HEK293T (cell line): ENCODE data around the gene ZYG11B.

Experiments used
- CTCF ChIA-PET: fragments of 350-600 bp; formaldehyde crosslinking; extraction: SDS; loops from one replicate; lab custom pipeline; 2021; ENCODE audit warnings: antibody characterized with exemption, inconsistent platforms; lab: Yijun Ruan, JAX
- POLR2A ChIA-PET: fragments of 350-600 bp; formaldehyde crosslinking; extraction: SDS; loops from one replicate; lab custom pipeline; 2020; ENCODE audit warnings: antibody characterized with exemption, inconsistent platforms; lab: Yijun Ruan, JAX
- DNase-seq: peaks from one replicate; pipeline ENCODE4 v3.0.0; 2012; ENCODE audit warnings: mixed read lengths; ENCODE audit errors: extremely low spot score
- ARNT ChIP-seq: fragments of 450-650 bp; IDR thresholded peaks from 2 replicates; pipeline ENCODE4 v1.6.1; 2017; ENCODE audit warnings: mild to moderate bottlenecking
- BHLHE40 ChIP-seq: fragments of 450-650 bp; IDR thresholded peaks from 2 replicates; pipeline ENCODE4 v1.6.1; 2016; ENCODE audit warnings: mild to moderate bottlenecking, moderate library complexity, borderline replicate concordance
- CTBP1 ChIP-seq: fragments of 450-650 bp; IDR thresholded peaks from 2 replicates; pipeline ENCODE4 v1.6.1; 2016; ENCODE audit warnings: borderline replicate concordance
- ELF4 ChIP-seq: fragments of 450-650 bp; IDR thresholded peaks from 2 replicates; pipeline ENCODE4 v1.6.1; 2017; ENCODE audit warnings: antibody characterized with exemption
- FOXA1 ChIP-seq: fragments of 450-650 bp; IDR thresholded peaks from 2 replicates; pipeline ENCODE4 v1.6.1; 2016; ENCODE audit warnings: mild to moderate bottlenecking
- FOXK2 ChIP-seq: fragments of 450-650 bp; IDR thresholded peaks from 2 replicates; pipeline ENCODE4 v1.6.1; 2016; ENCODE audit warnings: mild to moderate bottlenecking
- FOXM1 ChIP-seq: fragments of 450-650 bp; IDR thresholded peaks from 2 replicates; pipeline ENCODE4 v1.6.1; 2017; ENCODE audit warnings: mild to moderate bottlenecking, borderline replicate concordance
- HDGF ChIP-seq: fragments of 450-650 bp; IDR thresholded peaks from 2 replicates; pipeline ENCODE4 v1.6.1; 2017; ENCODE audit warnings: antibody characterized with exemption, borderline replicate concordance
- L3MBTL2 ChIP-seq: fragments of 450-650 bp; conservative IDR thresholded peaks from 2 replicates; pipeline ENCODE4 v1.6.1; 2016; ENCODE audit warnings: mild to moderate bottlenecking
- LEF1 ChIP-seq: fragments of 450-650 bp; IDR thresholded peaks from 2 replicates; pipeline ENCODE4 v1.6.1; 2017; ENCODE audit warnings: mild to moderate bottlenecking, borderline replicate concordance
- NFRKB ChIP-seq: fragments of 450-650 bp; IDR thresholded peaks from 2 replicates; pipeline ENCODE4 v1.6.1; 2016; ENCODE audit warnings: mild to moderate bottlenecking, moderate library complexity
- PKNOX1 ChIP-seq: fragments of 450-650 bp; IDR thresholded peaks from 2 replicates; pipeline ENCODE4 v1.6.1; 2016
- SP1 ChIP-seq: fragments of 450-650 bp; IDR thresholded peaks from 2 replicates; pipeline ENCODE4 v1.6.1; 2017
- SUZ12 ChIP-seq: fragments of 450-650 bp; IDR thresholded peaks from 2 replicates; pipeline ENCODE4 v1.6.1; 2016; ENCODE audit warnings: mild to moderate bottlenecking
- TARDBP ChIP-seq: fragments of 450-650 bp; IDR thresholded peaks from 2 replicates; pipeline ENCODE4 v1.6.1; 2016
- ZNF384 ChIP-seq: fragments of 450-650 bp; IDR thresholded peaks from 2 replicates; pipeline ENCODE4 v1.6.1; 2016

ZYG11B gene

GRCh38 chr1:52693843-52694242 is 32.4 kb upstream of the ZYG11B start:
- ChIA-PET CTCF (no interaction called here), POLR2A (interaction anchor here (0.6 to 1.3 kb wide), 2 partner anchors 9 to 19 kb away, joined by 3 to 5 read pairs; no protein-coding TSS in a partner anchor)
- TF ChIP-seq SUZ12: no peak
- TF ChIP-seq ARNT: no peak
- TF ChIP-seq SP1: no peak
- no peak for TF ChIP-seq PKNOX1
- no peak for TF ChIP-seq TARDBP
- TF ChIP-seq ZNF384: no peak
- no peak for TF ChIP-seq L3MBTL2
- no peak for TF ChIP-seq BHLHE40
- no peak for TF ChIP-seq CTBP1
- no peak for TF ChIP-seq FOXA1
- no peak for TF ChIP-seq FOXM1
- no peak for TF ChIP-seq NFRKB
- no peak for TF ChIP-seq FOXK2
- no peak for TF ChIP-seq LEF1
- TF ChIP-seq ELF4: no peak
- no peak for TF ChIP-seq HDGF

DNA sequence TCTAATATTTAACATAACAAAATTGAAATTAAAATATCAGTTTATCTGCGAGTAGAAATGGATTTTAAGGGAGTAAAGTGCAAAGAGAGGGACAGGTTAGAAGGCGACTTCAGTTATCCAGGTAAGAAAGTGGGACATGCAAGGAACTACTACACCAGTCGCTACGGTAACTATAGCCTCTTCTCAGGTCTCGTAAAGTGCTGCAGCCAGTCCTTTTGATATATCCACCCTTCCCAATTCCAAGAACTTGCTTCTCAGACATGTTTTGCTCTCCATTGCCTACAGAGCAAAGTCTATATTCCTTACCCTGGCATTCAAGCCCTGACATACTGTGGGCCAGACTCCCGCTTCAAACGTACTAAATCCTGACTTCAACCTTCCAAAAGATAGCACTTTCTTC is 30.6 kb upstream of the ZYG11B start:
- TF ChIP-seq FOXM1 (no peak), SP1 (no peak), L3MBTL2 (no peak), TARDBP (no peak), FOXA1 (no peak), LEF1 (no peak), ARNT (no peak), BHLHE40 (no peak), NFRKB (no peak), FOXK2 (no peak), PKNOX1 (no peak)
- CTCF ChIA-PET: interaction anchor here (2.4 kb wide), 1 partner anchor 10 kb away, joined by 9 read pairs; no protein-coding TSS in a partner anchor
- no peak for DNase-seq
- POLR2A ChIA-PET: no interaction called here

More at GRCh38 chr1:52693843-52694242, 32.4 kb upstream of the ZYG11B start:
- DNase-seq: no peak

GRCh38 chr1:52697795-52698674 is 28.2 kb upstream of the ZYG11B start, which contains the start of gene COA7:
Gene COA7 (minus strand): TSS chr1:52698347. CDS start chr1:52698326, 21 bp downstream.
- POLR2A ChIA-PET: interaction anchor here (0.6 to 2.0 kb wide), 7 partner anchors 9 to 294 kb away, joined by 3 to 9 read pairs (median 3); partner anchors contain the start of genes ORC1, PRPF38A, TUT4 and ZYG11A
- peak; percentile 85 for DNase-seq
- no peak for TF ChIP-seq FOXA1
- TF ChIP-seq SP1: no peak
- TF ChIP-seq CTBP1: no peak
- TF ChIP-seq FOXM1: no peak
- no peak for TF ChIP-seq ZNF384
- no peak for TF ChIP-seq HDGF
- peak; percentile 100 for TF ChIP-seq L3MBTL2
- no peak for TF ChIP-seq TARDBP
- no peak for TF ChIP-seq BHLHE40
- TF ChIP-seq ELF4: 0 out of 2 replicates have a peak, but pooled peaks have one; percentile 13
- CTCF ChIA-PET: interaction anchor here (2.4 kb wide), 1 partner anchor 12 kb away, joined by 9 read pairs; no protein-coding TSS in a partner anchor

DNA sequence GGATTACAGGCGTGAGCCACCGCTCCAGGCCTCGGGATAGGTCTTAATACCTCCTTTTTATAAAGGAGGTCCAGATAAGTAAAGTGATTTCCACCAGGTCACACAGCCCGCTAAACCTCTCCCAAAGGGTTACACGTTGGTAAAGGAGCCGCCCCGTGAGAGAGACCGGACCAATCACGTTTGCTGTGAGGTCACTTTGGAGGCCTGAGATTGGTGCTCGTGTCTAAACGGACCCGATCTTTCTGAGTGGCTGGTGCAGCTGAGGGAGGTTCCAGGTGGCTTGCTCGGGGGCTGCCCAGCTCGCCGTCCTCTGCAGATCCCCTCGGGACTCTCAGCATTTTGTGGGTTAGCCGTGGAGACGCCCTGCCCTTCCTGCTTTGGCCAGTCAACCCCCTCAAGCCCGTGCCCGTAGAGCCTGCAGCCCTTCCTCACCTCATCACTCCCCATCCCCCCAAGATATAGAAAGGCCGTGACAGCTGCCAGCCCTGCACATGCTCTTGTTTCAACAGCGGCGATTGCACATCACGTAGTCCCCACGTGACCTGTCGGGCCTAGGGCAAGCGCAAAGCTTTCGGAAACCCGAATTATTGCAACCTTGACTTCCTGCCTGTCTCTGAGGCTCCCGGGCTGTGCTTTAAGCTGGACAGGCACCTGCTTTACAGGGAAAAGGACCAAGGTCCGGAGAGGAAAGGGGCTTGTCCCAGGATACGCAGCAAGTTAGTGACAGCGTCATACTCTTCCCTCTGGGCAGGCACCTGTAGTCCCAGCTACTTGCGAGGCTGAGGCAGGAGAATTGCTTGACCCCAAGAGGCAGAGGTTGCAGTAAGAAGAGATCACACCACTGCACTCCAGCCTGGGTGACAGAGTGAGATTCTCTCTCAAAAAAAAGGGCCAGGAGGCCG is 23.1 kb upstream of the ZYG11B start:
- TF ChIP-seq FOXM1 (no peak), L3MBTL2 (peak; percentile 98), TARDBP (no peak), HDGF (no peak), PKNOX1 (peak; percentile 71), CTBP1 (no peak), FOXK2 (no peak), SUZ12 (no peak), ELF4 (no peak)
- DNase-seq: peak; percentile 86
- CTCF ChIA-PET: interaction anchor here (0.6 to 1.2 kb wide), 3 partner anchors 10 to 616 kb away, joined by 3 read pairs; no protein-coding TSS in a partner anchor
- POLR2A ChIA-PET: interaction anchor here (0.6 to 1.8 kb wide), 18 partner anchors 9 to 260 kb away, joined by 3 to 22 read pairs (median 4); partner anchors contain the start of genes ZYG11A and ZYG11B

GRCh38 chr1:52706136-52706670 is 20.1 kb upstream of the ZYG11B start:
- ChIA-PET CTCF (no interaction called here), POLR2A (interaction anchor here (0.7 to 1.0 kb wide), 2 partner anchors 7 to 20 kb away, joined by 3 read pairs; partner anchors contain the start of gene ZYG11B)
- TF ChIP-seq TARDBP (no peak), SP1 (no peak), PKNOX1 (no peak), ZNF384 (no peak), HDGF (no peak), FOXK2 (no peak), LEF1 (no peak), BHLHE40 (no peak), CTBP1 (no peak), L3MBTL2 (no peak), FOXA1 (no peak), SUZ12 (no peak), NFRKB (no peak), ELF4 (no peak), FOXM1 (no peak), ARNT (no peak)
- no peak for DNase-seq
